Stimulated activated CD4-positive, alpha-beta T cell treated with anti-CD3 and anti-CD28 coated beads, Interleukin-1b, Interleukin-23, amount 100 ng/mL, for 4 hours (primary cell): ENCODE measurements around the gene PRKCZ.
A peak's percentile ranks its signal among the peaks of the same experiment; 100 is the strongest.

ENCODE experiments used
- DNase-seq, 2 donors: peaks; one replicate each; pipeline ENCODE4 v3.0.0-alpha.2; 2020; ENCODE audit warnings: low read depth in 2 of 2

Gene PRKCZ

GRCh38 chr1:2229037-2229864 is 179.0 kb downstream of the PRKCZ start:
- no peak for DNase-seq

DNA sequence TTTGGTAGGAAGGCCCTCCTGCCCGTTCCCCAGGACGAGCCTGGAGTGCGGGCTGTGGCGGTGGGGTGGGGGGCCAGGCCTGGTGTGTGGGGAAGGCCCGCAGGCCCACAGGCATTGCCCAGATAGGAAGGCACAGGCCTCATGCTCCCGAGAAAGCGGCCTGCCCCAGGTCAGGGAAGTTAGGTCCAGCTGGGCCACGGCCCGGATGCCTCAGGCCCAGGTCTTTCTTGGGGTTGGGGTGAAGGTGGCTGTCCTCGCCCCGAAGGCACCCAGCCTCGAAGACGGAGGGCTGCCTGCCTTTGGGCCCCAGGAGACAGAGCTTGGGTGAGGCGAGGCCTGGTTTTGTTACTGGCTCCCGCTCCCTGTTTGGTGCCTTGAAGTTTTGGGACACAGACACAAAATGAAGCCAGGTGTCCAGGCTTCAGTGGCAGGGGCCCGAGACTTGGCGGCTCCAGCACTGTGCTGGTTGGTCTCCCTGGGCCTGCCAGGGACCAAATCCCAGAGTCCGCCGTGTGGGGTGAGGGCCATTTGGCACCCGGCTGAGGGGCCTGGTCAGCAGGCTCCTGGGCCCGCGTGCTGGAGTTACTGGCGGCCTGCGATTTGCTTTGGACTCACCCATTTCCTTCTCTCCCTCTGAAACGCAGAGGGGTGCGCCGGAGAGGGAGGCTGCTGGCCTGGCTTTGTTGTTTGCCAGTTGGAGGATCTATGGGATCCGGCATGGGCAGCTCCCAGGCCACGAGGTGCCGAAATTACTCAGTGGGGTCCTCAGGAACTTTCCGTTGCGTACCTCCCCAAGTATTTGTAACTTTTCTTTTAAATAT is 179.9 kb downstream of the PRKCZ start:
- no peak for DNase-seq

GRCh38 chr1:2230781-2231531 is 180.7 kb downstream of the PRKCZ start:
- no peak for DNase-seq

GRCh38 chr1:2231532-2232254 is 181.5 kb downstream of the PRKCZ start:
- peak; percentile 57 to 63 for DNase-seq

GRCh38 chr1:2232255-2232915 is 182.2 kb downstream of the PRKCZ start:
- no peak for DNase-seq

DNA sequence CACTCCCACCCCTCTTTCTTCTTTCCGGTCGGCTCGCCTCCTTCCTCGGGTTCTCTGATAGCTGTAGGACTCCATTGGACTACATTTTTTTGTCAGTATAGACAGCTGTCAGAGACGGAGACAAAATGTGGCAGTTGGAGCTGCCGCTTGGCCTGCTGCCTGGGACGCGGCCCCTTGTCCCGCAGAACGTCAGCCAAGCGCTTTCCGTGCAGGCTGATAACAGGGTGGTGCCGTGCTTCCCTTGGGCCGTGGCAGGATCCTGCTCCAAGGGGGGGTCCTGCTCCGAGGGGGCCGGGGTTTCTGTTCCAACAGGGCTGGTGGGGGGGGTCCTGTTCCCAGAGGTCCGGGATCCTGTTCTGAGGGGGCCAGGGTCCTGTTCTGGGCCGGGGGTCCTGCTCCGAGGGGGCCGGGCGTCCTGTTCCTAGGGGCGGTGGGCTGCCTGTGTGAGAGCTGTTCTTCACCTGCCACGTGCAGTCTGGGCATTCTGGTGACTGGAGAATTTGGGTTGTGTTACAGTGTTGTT is 182.8 kb downstream of the PRKCZ start:
- DNase-seq: no peak

GRCh38 chr1:2233468-2233867 is 183.3 kb downstream of the PRKCZ start:
- DNase-seq: no peak

DNA sequence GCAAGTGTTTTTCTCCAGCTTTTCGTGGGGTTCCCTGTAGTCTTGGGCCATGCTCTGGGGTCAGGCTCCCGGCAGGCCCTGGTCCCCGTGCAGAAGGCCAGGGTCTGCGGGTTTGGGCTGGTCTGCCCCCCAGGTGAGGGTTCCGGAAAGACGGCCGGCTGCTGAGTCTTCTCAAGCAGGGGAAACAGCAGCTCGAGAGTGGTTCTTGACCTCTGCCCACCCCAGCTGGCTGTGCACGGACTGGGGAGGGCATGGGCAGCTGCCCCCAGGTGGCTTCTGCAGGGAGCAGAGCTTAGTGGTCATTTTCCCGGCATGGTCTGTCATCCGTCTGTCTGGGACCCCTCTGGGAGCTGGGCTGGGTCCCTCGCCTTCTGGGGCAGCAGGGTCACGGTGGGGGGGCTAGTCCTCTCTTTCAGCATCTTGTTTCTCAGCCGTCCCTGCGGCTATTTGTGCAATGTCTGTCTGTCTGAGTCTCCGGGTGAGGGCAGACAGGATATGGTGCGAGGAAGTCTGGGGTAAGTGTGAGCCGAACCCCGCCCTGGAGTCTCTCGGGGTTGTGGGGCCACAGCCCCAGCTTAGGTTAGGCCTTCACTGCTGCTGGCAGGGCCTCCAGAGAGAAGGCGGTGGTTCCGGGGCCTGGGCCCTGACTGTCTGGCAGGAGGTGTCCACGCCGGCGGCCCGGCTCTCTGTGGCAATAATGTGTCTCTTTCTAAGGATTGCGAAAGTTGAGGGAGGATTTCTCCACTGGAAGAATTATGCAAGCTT is 184.0 kb downstream of the PRKCZ start:
- DNase-seq: peak in 1 of 2 donors; percentile 35

DNA sequence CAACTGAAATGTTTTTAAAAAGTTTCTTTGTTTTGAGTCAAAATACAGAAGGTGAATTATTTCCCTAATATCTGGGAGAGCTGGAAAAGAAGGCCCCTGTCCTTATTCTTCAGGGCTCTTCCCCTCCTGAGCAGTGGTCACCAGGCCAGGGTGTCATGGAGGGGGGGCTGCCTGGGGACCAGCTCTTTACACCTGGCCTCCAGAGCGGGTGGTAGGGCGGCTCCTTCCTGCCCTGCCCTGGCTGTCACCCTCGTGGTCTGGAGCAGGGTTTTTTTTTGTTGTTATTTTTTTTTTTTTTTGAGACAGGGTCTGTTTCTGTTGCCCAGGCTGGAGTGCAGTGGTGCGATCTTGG is 184.5 kb downstream of the PRKCZ start:
- DNase-seq: no peak
